ENCODE data around the gene FOXC1. TPM values are rescaled to one million over a fixed set of nuclear protein-coding genes. Genes with fewer than 3 reads are reported as not detected.
A peak's percentile ranks its signal among the peaks of the same experiment; 100 is the strongest.

FOXC1 gene
- polyA plus RNA-seq, 1 donor from 2014 or later = 0.09 TPM

DNA sequence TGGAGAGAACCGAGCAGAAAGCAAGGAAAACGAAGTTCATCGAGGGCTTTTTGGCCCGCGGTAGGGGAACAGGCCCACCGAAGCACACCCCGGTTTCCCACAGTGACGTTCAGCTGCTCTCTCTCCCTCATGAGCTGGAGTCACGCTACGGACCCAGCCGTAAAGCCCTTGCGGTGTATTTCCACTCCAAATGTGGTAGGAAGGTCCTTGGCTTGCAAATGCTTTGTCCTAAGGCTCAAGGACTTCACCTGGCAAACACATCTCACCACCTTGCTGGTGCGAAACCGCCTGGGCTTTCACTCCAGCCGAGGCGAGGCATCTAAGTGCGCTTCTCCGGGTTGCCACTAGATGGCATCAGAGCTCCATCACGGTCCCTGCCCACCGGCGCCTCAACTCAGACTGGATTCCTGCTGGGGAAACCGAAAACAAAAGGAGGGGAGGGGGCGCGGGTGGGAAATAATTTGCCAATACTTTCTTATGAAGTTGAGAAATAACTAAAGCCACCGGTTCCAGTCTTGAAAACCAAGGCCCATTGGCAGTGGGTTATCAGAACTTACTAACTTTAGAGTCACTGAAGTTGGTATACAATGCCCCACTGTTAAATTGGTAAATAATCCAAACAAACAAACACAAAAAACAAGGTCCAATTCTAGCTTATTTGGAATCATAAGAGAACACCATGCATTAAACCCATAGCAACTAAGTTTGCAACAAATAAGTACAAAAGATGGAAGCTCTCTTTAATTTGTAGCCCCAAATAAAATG, 13.4 kb upstream of the FOXC1 start:
- H3K9ac ChIP-seq (ENCODE audit: low read length) = no peak overlapping the region
- no peaks in the 10 kb centered on the region for H3K79me2 ChIP-seq (replicated peaks; ENCODE audit: insufficient read depth, low read length)
- no peak overlapping the region for H3K27ac ChIP-seq (ENCODE audit: low read length)
- no peaks in the 10 kb centered on the region for H3K9me2 ChIP-seq (ENCODE audit: insufficient read depth, low read length)
- H3K27me3 ChIP-seq (ENCODE audit: insufficient read depth, low read depth, low read length) = peaks cover 2% of the 10 kb centered on the region
- TF ChIP-seq, protein P1, sequence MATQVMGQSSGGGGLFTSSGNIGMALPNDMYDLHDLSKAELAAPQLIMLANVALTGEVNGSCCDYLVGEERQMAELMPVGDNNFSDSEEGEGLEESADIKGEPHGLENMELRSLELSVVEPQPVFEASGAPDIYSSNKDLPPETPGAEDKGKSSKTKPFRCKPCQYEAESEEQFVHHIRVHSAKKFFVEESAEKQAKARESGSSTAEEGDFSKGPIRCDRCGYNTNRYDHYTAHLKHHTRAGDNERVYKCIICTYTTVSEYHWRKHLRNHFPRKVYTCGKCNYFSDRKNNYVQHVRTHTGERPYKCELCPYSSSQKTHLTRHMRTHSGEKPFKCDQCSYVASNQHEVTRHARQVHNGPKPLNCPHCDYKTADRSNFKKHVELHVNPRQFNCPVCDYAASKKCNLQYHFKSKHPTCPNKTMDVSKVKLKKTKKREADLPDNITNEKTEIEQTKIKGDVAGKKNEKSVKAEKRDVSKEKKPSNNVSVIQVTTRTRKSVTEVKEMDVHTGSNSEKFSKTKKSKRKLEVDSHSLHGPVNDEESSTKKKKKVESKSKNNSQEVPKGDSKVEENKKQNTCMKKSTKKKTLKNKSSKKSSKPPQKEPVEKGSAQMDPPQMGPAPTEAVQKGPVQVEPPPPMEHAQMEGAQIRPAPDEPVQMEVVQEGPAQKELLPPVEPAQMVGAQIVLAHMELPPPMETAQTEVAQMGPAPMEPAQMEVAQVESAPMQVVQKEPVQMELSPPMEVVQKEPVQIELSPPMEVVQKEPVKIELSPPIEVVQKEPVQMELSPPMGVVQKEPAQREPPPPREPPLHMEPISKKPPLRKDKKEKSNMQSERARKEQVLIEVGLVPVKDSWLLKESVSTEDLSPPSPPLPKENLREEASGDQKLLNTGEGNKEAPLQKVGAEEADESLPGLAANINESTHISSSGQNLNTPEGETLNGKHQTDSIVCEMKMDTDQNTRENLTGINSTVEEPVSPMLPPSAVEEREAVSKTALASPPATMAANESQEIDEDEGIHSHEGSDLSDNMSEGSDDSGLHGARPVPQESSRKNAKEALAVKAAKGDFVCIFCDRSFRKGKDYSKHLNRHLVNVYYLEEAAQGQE (IDR thresholded peaks at IDR 0.05; ENCODE audit: borderline replicate concordance) = no peak
- TF ChIP-seq EP300 (conservative IDR thresholded peaks at IDR 0.05; ENCODE audit: poor library complexity, severe bottlenecking) (no peak), SMC3 (conservative IDR thresholded peaks at IDR 0.05; ENCODE audit: poor library complexity) (peak; percentile 95), EZH2 (IDR thresholded peaks at IDR 0.05; ENCODE audit: borderline replicate concordance, insufficient read depth, low read length, poor library complexity, severe bottlenecking) (no peak), RAD21 (conservative IDR thresholded peaks at IDR 0.05) (peak; percentile 97), POLR2AphosphoS5 (IDR thresholded peaks at IDR 0.05) (no peak), MXI1 (conservative IDR thresholded peaks at IDR 0.05; ENCODE audit: poor library complexity, severe bottlenecking) (no peak), TAF1 (IDR thresholded peaks at IDR 0.05; ENCODE audit: low read depth) (no peak)
- TF ChIP-seq, protein P2, sequence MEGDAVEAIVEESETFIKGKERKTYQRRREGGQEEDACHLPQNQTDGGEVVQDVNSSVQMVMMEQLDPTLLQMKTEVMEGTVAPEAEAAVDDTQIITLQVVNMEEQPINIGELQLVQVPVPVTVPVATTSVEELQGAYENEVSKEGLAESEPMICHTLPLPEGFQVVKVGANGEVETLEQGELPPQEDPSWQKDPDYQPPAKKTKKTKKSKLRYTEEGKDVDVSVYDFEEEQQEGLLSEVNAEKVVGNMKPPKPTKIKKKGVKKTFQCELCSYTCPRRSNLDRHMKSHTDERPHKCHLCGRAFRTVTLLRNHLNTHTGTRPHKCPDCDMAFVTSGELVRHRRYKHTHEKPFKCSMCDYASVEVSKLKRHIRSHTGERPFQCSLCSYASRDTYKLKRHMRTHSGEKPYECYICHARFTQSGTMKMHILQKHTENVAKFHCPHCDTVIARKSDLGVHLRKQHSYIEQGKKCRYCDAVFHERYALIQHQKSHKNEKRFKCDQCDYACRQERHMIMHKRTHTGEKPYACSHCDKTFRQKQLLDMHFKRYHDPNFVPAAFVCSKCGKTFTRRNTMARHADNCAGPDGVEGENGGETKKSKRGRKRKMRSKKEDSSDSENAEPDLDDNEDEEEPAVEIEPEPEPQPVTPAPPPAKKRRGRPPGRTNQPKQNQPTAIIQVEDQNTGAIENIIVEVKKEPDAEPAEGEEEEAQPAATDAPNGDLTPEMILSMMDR (IDR thresholded peaks at IDR 0.05; ENCODE audit: poor library complexity, severe bottlenecking) = peak; percentile 95
- no peaks in the 10 kb centered on the region for H4K20me1 ChIP-seq (ENCODE audit: insufficient read depth)
- no peaks in the 10 kb centered on the region for H3K9me3 ChIP-seq (ENCODE audit: low read length)
- no peaks in the 10 kb centered on the region for H3K36me3 ChIP-seq (ENCODE audit: insufficient read depth, low read length)
- no peak overlapping the region for H2AFZ ChIP-seq (ENCODE audit: low read depth, low read length)
- no peak overlapping the region for H3K4me3 ChIP-seq (ENCODE audit: low read length)
- no peaks in the 10 kb centered on the region for H3F3A ChIP-seq (ENCODE audit: insufficient read depth, low read length, poor library complexity, severe bottlenecking)
- no peak overlapping the region for H3K4me2 ChIP-seq (ENCODE audit: low read length)

DNA sequence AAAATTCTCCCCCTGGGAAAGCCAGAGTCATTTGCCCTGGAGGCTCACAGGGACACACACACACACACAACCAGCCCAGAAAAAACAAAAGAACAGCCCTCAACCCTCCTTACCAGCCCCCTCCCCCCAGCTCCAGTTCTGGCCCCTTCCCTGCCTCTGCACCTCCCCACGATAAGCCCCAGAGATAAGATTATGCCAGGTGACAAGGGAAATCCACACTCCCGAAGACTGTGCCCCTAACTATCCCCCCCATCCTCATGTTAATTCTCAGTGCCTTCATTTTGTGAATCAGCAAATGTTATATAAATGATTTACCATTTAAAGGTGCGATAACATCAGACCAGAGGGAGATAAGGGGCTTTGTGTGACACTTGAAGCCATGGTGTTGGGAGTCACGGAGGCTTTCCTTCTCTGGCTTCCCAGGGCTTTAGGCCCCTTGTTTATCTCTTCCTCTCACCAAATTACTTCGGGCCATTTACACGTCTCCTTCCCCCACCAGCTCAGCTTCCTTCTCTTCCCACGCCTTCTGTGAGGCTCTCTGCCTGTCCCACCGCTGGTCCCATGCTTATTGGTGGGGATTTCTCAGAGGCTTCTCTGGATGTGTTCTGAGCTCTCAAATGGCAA, 12.5 kb upstream of the FOXC1 start:
- H2AFZ ChIP-seq (ENCODE audit: low read depth, low read length) = no peak overlapping the region
- no peak overlapping the region for H3K4me3 ChIP-seq (ENCODE audit: low read length)
- H3K4me2 ChIP-seq (ENCODE audit: low read length) = no peak overlapping the region
- H4K20me1 ChIP-seq (ENCODE audit: insufficient read depth) = no peaks in the 10 kb centered on the region
- no peak overlapping the region for H3K9ac ChIP-seq (ENCODE audit: low read length)
- H3K36me3 ChIP-seq (ENCODE audit: insufficient read depth, low read length) = no peaks in the 10 kb centered on the region
- no peak overlapping the region for H3K27ac ChIP-seq (ENCODE audit: low read length)
- H3K27me3 ChIP-seq (ENCODE audit: insufficient read depth, low read depth, low read length) = peaks cover 5% of the 10 kb centered on the region
- H3K9me3 ChIP-seq (ENCODE audit: low read length) = no peaks in the 10 kb centered on the region
- no peaks in the 10 kb centered on the region for H3K79me2 ChIP-seq (replicated peaks; ENCODE audit: insufficient read depth, low read length)
- H3K9me2 ChIP-seq (ENCODE audit: insufficient read depth, low read length) = no peaks in the 10 kb centered on the region
- H3F3A ChIP-seq (ENCODE audit: insufficient read depth, low read length, poor library complexity, severe bottlenecking) = no peaks in the 10 kb centered on the region
- TF ChIP-seq EP300 (conservative IDR thresholded peaks at IDR 0.05; ENCODE audit: poor library complexity, severe bottlenecking) (no peak), MXI1 (conservative IDR thresholded peaks at IDR 0.05; ENCODE audit: poor library complexity, severe bottlenecking) (no peak), RAD21 (conservative IDR thresholded peaks at IDR 0.05) (no peak), TAF1 (IDR thresholded peaks at IDR 0.05; ENCODE audit: low read depth) (no peak), SMC3 (conservative IDR thresholded peaks at IDR 0.05; ENCODE audit: poor library complexity) (no peak), POLR2AphosphoS5 (IDR thresholded peaks at IDR 0.05) (no peak)
- TF ChIP-seq, protein P1 (IDR thresholded peaks at IDR 0.05; ENCODE audit: borderline replicate concordance) = no peak
- TF ChIP-seq, protein P2 (IDR thresholded peaks at IDR 0.05; ENCODE audit: poor library complexity, severe bottlenecking) = no peak

All from neural cell (in vitro differentiated cells).